OCI-LY3 (cell line): ENCODE measurements around the gene QRICH1.
A peak's percentile ranks its signal among the peaks of the same experiment; 100 is the strongest.

Experiments used
- H2AFZ ChIP-seq: fragments of 200-600, 300-600 bp; shearing (Covaris generic); 2 replicates; pipeline ENCODE4 v1.6.0; 2014; ENCODE audit warnings: antibody characterized with exemption, low read depth, low read length
- H3K27ac ChIP-seq: fragments of 200-600, 300-600 bp; sonication (generic); 2 replicates; pipeline ENCODE4 v1.5.1; 2014; ENCODE audit warnings: mild to moderate bottlenecking, low read length, moderate library complexity, mixed read lengths
- H3K27me3 ChIP-seq: fragments of 200-600, 300-600 bp; sonication (generic); 2 replicates; pipeline ENCODE4 v1.6.1; 2014; ENCODE audit warnings: low read depth, low read length, mixed read lengths
- H3K36me3 ChIP-seq: fragments of 200-600, 300-600 bp; sonication (generic); replicated peaks from 2 replicates; pipeline ENCODE3; 2014; ENCODE audit warnings: low read depth, low read length, mixed read lengths
- H3K4me1 ChIP-seq: fragments of 300-600, 200-600 bp; sonication (generic); 2 replicates; pipeline ENCODE4 v1.6.1; 2014; ENCODE audit warnings: low read length, mixed read lengths
- H3K4me2 ChIP-seq: fragments of 200-600, 300-600 bp; sonication (generic); 2 replicates; pipeline ENCODE4 v1.6.1; 2014; ENCODE audit warnings: low read length, mixed read lengths
- H3K4me3 ChIP-seq: fragments of 300-600, 200-600 bp; sonication (generic); 2 replicates; pipeline ENCODE4 v1.5.1; 2014; ENCODE audit warnings: antibody characterized with exemption, mild to moderate bottlenecking, low read length, moderate library complexity
- H3K79me2 ChIP-seq: fragments of 300-600, 200-600 bp; shearing (Covaris generic); 2 replicates; pipeline ENCODE4 v1.6.1; 2014; ENCODE audit warnings: mild to moderate bottlenecking, low read length, mixed read lengths
- H3K9ac ChIP-seq: fragments of 300-600, 200-600 bp; shearing (Covaris generic); 2 replicates; pipeline ENCODE4 v1.6.0; 2014; ENCODE audit warnings: mild to moderate bottlenecking, low read length, moderate library complexity
- H3K9me3 ChIP-seq: fragments of 200-600, 300-600 bp; shearing (Covaris generic); 2 replicates; pipeline ENCODE4 v1.6.1; 2014; ENCODE audit warnings: low read length, mixed read lengths; ENCODE audit not compliant: insufficient read depth
- H4K20me1 ChIP-seq: fragments of 200-600, 300-600 bp; sonication (generic); 2 replicates; pipeline ENCODE4 v1.6.1; 2016; ENCODE audit warnings: low read length, mixed read lengths; ENCODE audit not compliant: insufficient read depth
- EZH2phosphoT487 ChIP-seq: fragments of 200-600 bp; shearing (Covaris generic); IDR thresholded peaks from 2 replicates; pipeline ENCODE4 v1.6.1; 2018; ENCODE audit warnings: antibody characterized with exemption, mixed run types, low read depth
- TF ChIP-seq, protein P1 (sequence below): fragments of 200-600, 300-600 bp; sonication (generic); IDR thresholded peaks from 2 replicates; pipeline ENCODE4 v1.5.1; 2014; ENCODE audit warnings: antibody characterized with exemption, low read length, low read depth

The QRICH1 gene

GRCh38 chr3:49016414-49017228 is 77.2 kb downstream of the QRICH1 start:
- Histone ChIP-seq H3K27ac (no peak overlapping the region), H3K9ac (no peak overlapping the region)

DNA sequence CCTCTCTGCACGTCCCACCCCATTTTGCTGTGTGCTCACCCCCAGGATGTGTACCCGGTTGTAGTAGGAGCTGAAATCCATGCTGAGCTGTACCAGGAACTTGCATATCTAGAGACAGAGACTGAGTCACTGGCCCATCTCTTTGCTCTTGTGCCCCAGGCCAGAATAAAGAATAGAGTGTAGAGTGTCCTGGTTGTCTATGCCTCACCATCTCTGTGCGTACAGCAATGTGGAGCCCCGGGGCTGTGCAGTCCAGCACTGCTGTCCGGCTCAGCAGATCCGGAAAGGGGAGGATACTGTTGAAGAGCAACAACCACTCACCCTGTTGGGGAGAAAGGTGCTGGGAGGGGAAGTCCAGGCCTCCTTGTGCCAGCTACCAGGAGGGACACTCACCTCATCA is 78.1 kb downstream of the QRICH1 start:
- H3K9me3 ChIP-seq = no peaks in the 10 kb centered on the region
- H2AFZ ChIP-seq = no peak overlapping the region
- H3K4me1 ChIP-seq = peaks cover 16% of the 10 kb centered on the region
- peaks cover 37% of the 10 kb centered on the region for H4K20me1 ChIP-seq
- TF ChIP-seq, protein P1, sequence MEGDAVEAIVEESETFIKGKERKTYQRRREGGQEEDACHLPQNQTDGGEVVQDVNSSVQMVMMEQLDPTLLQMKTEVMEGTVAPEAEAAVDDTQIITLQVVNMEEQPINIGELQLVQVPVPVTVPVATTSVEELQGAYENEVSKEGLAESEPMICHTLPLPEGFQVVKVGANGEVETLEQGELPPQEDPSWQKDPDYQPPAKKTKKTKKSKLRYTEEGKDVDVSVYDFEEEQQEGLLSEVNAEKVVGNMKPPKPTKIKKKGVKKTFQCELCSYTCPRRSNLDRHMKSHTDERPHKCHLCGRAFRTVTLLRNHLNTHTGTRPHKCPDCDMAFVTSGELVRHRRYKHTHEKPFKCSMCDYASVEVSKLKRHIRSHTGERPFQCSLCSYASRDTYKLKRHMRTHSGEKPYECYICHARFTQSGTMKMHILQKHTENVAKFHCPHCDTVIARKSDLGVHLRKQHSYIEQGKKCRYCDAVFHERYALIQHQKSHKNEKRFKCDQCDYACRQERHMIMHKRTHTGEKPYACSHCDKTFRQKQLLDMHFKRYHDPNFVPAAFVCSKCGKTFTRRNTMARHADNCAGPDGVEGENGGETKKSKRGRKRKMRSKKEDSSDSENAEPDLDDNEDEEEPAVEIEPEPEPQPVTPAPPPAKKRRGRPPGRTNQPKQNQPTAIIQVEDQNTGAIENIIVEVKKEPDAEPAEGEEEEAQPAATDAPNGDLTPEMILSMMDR = no peak
- no peak for TF ChIP-seq EZH2phosphoT487
- peaks cover 51% of the 10 kb centered on the region for H3K36me3 ChIP-seq
- no peaks in the 10 kb centered on the region for H3K27me3 ChIP-seq
- H3K27ac ChIP-seq = no peak overlapping the region
- H3K4me2 ChIP-seq = no peak overlapping the region
- H3K9ac ChIP-seq = no peak overlapping the region
- H3K4me3 ChIP-seq = no peak overlapping the region
- H3K79me2 ChIP-seq = peaks cover 47% of the 10 kb centered on the region

More at GRCh38 chr3:49016414-49017228, 77.2 kb downstream of the QRICH1 start:
- peaks cover 47% of the 10 kb centered on the region for H3K36me3 ChIP-seq
- peaks cover 16% of the 10 kb centered on the region for H3K4me1 ChIP-seq
- no peaks in the 10 kb centered on the region for H3K27me3 ChIP-seq
- peaks cover 32% of the 10 kb centered on the region for H4K20me1 ChIP-seq
- no peak overlapping the region for H2AFZ ChIP-seq
- 0 out of 2 replicates have a peak overlapping the region, but pooled peaks have one; percentile 81 for H3K4me3 ChIP-seq
- H3K4me2 ChIP-seq = peak overlapping the region; percentile 78
- H3K9me3 ChIP-seq = no peaks in the 10 kb centered on the region
- no peak for TF ChIP-seq EZH2phosphoT487
- TF ChIP-seq, protein P1 = no peak
- peaks cover 43% of the 10 kb centered on the region for H3K79me2 ChIP-seq

DNA sequence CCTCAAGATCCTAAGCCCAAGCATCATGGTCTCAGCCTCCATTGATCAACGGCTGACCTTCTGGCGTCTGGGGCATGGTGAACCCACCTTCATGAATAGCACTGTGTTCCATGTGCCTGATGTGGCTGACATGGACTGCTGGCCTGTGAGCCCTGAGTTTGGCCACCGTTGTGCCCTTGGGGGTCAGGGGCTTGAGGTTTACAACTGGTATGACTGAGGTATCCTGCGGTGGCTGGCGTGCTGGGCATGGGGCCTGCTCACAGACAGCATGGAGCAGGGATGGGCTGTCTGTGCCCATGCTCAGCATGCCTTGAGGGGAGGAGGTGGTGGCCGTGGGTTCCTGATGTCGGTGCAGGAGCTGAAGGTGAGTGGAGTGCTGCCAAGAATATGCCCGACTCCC is 78.8 kb downstream of the QRICH1 start:
- H3K4me3 ChIP-seq = no peak overlapping the region
- no peak overlapping the region for H3K9ac ChIP-seq
- no peak overlapping the region for H2AFZ ChIP-seq
- no peak overlapping the region for H3K27ac ChIP-seq
- H3K4me2 ChIP-seq = no peak overlapping the region
- peaks cover 51% of the 10 kb centered on the region for H3K36me3 ChIP-seq
- peaks cover 45% of the 10 kb centered on the region for H3K79me2 ChIP-seq
- peaks cover 37% of the 10 kb centered on the region for H4K20me1 ChIP-seq
- H3K9me3 ChIP-seq = no peaks in the 10 kb centered on the region
- H3K27me3 ChIP-seq = no peaks in the 10 kb centered on the region
- no peak for TF ChIP-seq EZH2phosphoT487
- TF ChIP-seq, protein P1 = no peak
- peaks cover 15% of the 10 kb centered on the region for H3K4me1 ChIP-seq

DNA sequence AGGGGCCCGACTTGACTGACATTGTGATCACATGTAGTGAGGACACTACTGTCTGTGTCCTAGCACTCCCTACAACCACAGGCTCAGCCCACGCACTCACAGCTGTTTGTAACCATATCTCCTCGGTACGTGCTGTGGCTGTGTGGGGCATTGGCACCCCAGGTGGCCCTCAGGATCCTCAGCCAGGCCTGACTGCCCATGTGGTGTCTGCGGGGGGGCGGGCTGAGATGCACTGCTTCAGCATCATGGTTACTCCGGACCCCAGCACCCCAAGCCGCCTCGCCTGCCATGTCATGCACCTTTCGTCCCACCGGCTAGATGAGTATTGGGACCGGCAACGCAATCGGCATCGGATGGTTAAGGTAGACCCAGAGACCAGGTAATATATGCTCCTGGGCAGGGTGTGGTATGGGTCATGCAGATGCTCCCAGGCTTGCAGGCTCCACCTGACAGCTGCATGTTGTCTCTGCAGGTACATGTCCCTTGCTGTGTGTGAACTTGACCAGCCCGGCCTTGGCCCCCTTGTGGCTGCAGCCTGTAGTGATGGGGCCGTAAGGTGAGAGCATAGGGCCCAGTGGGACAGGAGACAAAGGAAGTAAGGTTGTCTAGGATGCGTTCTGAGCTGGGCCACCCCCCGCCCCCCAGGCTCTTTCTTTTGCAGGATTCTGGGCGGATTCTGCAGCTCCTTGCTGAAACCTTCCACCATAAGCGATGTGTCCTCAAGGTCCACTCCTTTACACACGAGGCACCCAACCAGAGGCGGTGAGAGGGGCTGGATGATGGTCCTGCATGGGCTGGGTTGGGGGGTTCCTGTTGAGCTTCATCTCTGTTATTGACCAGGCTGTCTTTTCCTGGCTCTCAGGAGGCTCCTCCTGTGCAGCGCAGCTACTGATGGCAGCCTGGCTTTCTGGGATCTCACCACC is 79.9 kb downstream of the QRICH1 start:
- H3K9me3 ChIP-seq = no peaks in the 10 kb centered on the region
- H4K20me1 ChIP-seq = peaks cover 39% of the 10 kb centered on the region
- no peak overlapping the region for H3K9ac ChIP-seq
- no peak overlapping the region for H2AFZ ChIP-seq
- peaks cover 48% of the 10 kb centered on the region for H3K36me3 ChIP-seq
- H3K4me2 ChIP-seq = no peak overlapping the region
- peaks cover 45% of the 10 kb centered on the region for H3K79me2 ChIP-seq
- no peak overlapping the region for H3K27ac ChIP-seq
- no peaks in the 10 kb centered on the region for H3K27me3 ChIP-seq
- H3K4me1 ChIP-seq = peaks cover 6% of the 10 kb centered on the region
- no peak overlapping the region for H3K4me3 ChIP-seq
- TF ChIP-seq EZH2phosphoT487 = no peak
- TF ChIP-seq, protein P1 = peak; percentile 51
